ENCODE data around the gene ENTREP1.

The ENTREP1 gene

GRCh38 chr9:69344459-69344858, 19.4 kb downstream of the ENTREP1 start:
- TF ChIP-seq, protein P1, sequence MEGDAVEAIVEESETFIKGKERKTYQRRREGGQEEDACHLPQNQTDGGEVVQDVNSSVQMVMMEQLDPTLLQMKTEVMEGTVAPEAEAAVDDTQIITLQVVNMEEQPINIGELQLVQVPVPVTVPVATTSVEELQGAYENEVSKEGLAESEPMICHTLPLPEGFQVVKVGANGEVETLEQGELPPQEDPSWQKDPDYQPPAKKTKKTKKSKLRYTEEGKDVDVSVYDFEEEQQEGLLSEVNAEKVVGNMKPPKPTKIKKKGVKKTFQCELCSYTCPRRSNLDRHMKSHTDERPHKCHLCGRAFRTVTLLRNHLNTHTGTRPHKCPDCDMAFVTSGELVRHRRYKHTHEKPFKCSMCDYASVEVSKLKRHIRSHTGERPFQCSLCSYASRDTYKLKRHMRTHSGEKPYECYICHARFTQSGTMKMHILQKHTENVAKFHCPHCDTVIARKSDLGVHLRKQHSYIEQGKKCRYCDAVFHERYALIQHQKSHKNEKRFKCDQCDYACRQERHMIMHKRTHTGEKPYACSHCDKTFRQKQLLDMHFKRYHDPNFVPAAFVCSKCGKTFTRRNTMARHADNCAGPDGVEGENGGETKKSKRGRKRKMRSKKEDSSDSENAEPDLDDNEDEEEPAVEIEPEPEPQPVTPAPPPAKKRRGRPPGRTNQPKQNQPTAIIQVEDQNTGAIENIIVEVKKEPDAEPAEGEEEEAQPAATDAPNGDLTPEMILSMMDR (IDR thresholded peaks at IDR 0.05; ENCODE audit: low read depth, low read length, missing control alignments) = no peak
- DNase-seq (ENCODE audit: low read depth) = no peak
- H3K4me3 ChIP-seq (ENCODE audit: low read depth, low read length) = no peak overlapping the region

- DNase-seq (ENCODE audit: low read depth) = no peak
- TF ChIP-seq, protein P1 (IDR thresholded peaks at IDR 0.05; ENCODE audit: low read depth, low read length, missing control alignments) = no peak
- H3K4me3 ChIP-seq (ENCODE audit: low read depth, low read length) = no peak overlapping the region
These were observed 21.8 kb downstream of the ENTREP1 start for GRCh38 chr9:69346596-69347390.

- TF ChIP-seq, protein P1 (IDR thresholded peaks at IDR 0.05; ENCODE audit: low read depth, low read length, missing control alignments) = no peak
- H3K4me3 ChIP-seq (ENCODE audit: low read depth, low read length) = no peak overlapping the region
These were observed 22.6 kb downstream of the ENTREP1 start for GRCh38 chr9:69347607-69348006.

GRCh38 chr9:69351227-69351626, 26.2 kb downstream of the ENTREP1 start:
- TF ChIP-seq, protein P1 (IDR thresholded peaks at IDR 0.05; ENCODE audit: low read depth, low read length, missing control alignments) = no peak
- DNase-seq (ENCODE audit: low read depth) = no peak

More at GRCh38 chr9:69347607-69348006, 22.6 kb downstream of the ENTREP1 start:
- DNase-seq (ENCODE audit: low read depth) = no peak

DNA sequence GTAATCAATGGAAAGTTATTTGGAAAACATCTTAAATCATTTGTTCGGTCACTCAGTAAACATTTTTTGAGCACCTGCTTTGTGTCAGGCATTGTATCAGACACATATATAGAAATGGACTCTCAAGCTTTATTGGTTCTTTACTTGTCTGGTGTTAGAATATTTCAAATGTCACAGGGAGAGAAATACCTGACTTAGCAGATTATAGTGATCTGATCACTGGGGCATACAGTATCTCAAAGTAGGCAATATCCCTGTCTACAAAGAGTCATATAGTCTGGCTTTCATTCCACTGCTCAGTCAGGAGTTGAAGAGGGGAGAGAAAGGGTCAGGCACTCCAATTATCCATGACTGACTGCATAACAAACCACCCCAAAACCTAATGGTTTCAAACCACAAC, 30.2 kb downstream of the ENTREP1 start:
- no peak for DNase-seq (ENCODE audit: low read depth)
- H3K4me3 ChIP-seq (ENCODE audit: low read depth, low read length) = no peak overlapping the region
- TF ChIP-seq, protein P1 (IDR thresholded peaks at IDR 0.05; ENCODE audit: low read depth, low read length, missing control alignments) = no peak

More at GRCh38 chr9:69351227-69351626, 26.2 kb downstream of the ENTREP1 start:
- no peak overlapping the region for H3K4me3 ChIP-seq (ENCODE audit: low read depth, low read length)

- no peak overlapping the region for H3K4me3 ChIP-seq (ENCODE audit: low read depth, low read length)
- TF ChIP-seq, protein P1 (IDR thresholded peaks at IDR 0.05; ENCODE audit: low read depth, low read length, missing control alignments) = no peak
- DNase-seq (ENCODE audit: low read depth) = no peak
These were observed 32.2 kb downstream of the ENTREP1 start for GRCh38 chr9:69357030-69357775.

Data from GM12864 (cell line).